Left renal pelvis (tissue), 4 donors: ENCODE measurements around the gene SCAMP3. TPM values are rescaled to one million over a fixed set of nuclear protein-coding genes. Genes with fewer than 3 reads are reported as not detected.
"Not testable (repeated sequence)": the region's sequence is repeated elsewhere in the genome, so short reads cannot be mapped to it uniquely, and the experiment has no call there.

Experiments
- DNase-seq, 4 donors: peaks; one replicate each; pipeline ENCODE4 v3.0.0-alpha.2; 2013; ENCODE audit warnings: low read depth in 4 of 4, low spot score in 3 of 4
- polyA plus RNA-seq, 4 donors: library from polyadenylated mRNA; unstranded; fragments of 120-200 nt; gene quantifications; one replicate each; pipeline ENCODE4 v1.2.1, GENCODE V29; 2013; ENCODE audit not compliant: insufficient read length in 4 of 4

Gene SCAMP3
- polyA plus RNA-seq = 10 to 100 TPM; 45.9 to 72.1 (median 58.9) TPM

DNA sequence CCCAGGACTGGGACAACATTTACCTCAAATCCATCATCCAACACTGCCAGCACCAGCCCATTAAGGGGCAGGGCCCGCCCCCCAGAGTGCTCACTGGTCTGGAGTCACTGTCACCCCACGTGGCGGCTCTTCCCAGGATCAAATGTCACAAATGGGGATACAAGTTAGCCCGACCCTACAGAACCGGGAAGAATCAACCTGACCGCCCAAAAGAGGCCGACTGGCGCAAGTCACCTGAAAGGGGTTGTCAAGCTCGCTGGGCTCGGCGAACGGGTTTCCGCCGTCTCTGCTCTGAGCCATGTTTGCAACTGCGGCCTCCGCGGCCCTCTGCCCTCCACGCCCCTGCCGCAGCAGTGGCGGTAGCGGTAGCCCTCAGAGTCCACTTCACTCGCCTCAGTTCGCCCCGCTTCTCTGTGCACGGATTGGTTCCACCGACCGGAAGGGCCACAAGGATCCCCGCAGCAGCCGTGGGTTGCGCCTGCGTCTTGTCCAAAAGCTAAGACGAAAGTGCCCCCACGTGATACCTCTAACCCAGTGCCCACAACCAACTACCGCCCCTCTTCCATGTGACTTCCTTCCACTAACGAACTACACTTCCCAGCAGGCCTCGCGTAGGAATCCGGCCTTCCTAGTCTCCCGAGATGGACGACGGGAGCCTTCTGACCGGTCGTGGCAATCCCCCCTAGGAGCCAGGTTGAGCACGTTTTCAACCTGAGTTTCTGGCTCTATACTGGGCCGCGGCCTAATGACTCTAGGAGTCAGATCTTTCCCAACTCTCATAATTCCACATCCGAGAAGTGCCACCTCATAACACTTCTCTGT, at the start of gene SCAMP3:
Gene SCAMP3 (minus strand): TSS at position 509 of the 822 bp plus-strand sequence. CDS start 209 bp downstream, at position 300.
- peak; percentile 92 to 98 (median 94) for DNase-seq

DNA sequence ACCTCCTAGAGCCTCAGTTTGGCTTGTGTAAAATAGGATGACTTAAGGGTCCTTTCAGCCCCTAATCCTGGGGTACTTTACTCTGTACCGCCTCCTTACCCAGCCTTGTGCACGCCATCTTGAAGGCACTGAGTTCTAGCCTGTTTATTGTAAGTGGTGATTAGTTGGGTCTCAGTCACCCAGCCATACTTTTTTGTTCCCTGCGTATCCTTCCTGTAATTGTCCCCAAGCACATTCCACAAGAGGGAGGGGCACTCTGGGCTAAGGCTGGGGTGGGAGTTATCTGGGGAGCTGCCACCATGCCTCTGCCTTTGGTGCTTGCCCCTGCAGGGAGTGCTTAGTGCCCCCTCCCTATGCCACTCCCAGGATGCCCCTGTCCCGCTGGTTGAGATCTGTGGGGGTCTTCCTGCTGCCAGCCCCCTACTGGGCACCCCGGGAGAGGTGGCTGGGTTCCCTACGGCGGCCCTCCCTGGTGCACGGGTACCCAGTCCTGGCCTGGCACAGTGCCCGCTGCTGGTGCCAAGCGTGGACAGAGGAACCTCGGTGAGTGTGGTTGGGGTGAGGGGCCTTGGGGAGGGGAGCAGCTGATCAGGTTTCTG, 47.4 kb upstream of the SCAMP3 start:
- no peak for DNase-seq

DNA sequence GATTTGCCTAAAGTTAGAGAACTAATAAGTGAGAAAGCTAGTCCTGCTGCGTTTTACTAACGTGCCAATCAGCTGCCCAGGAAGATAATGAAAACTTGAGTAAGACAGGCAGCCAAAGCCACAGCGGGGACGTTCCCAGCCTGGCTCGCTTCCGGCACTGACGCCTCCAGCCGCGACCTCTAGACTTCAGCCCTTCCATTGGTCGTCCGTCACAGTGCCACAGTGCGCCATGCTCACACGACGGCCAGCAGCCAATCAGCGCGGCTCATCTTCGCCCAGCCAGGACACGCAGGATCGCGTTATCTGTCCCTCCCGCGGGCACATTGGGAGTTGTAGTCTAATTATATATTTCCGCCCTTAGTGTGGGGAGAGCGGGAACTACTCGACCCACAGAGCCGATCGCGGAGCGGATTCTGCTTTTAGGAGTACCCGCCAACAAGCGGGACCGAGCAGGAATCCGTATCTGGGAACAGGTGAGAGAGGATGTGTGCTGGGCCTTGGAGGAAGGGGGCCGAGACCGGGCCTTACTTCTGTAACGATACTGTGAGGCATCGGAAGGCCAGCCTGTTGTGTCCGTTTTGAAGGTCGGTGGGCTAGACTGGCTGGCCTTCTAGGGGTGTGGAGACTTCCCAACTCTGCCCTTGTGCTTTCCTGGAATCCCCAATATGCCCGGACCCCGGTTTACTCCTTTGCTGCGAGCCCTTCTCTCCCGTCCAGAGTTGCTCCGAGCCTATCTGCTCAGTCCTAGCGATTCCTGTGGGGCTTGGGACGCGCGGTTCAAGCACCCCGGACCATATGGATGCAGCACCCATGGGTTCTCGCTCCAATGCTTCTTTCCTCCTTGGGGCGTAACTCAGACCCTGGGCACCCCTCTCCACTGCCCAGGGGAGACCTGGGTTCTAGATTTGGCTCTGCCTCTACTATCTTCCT, 46.6 kb upstream of the SCAMP3 start, which contains the start of gene FDPS:
Gene FDPS (plus strand): TSS at position 374 of the 930 bp plus-strand sequence. CDS start 924 bp downstream, outside the sequence.
- peak; percentile 93 to 98 (median 95) for DNase-seq

DNA sequence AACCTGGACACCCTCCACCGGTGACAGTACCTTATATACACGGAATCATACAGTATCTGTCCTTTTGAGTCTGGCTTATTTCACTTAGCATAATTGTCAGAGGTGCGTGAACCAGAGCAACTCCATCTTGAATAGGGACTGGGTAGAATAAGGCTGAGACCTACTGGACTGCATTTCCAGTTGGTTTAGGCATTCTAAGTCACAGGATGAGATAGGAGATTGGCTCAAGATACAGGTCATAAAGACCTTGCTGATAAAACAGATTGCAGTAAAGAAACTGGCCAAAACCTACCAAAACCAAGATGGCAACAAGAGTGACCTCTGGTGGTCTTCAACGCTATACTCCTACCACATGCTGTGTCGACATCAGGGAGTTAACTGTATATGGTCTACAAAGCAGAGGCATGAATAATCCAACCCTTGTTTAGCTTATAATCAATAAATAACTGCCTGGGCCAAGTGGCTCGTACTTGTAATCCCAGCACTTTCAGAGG, 45.1 kb upstream of the SCAMP3 start:
- DNase-seq = no peak

GRCh38 chr1:155305881-155306391, 43.8 kb upstream of the SCAMP3 start:
- no peak for DNase-seq

DNA sequence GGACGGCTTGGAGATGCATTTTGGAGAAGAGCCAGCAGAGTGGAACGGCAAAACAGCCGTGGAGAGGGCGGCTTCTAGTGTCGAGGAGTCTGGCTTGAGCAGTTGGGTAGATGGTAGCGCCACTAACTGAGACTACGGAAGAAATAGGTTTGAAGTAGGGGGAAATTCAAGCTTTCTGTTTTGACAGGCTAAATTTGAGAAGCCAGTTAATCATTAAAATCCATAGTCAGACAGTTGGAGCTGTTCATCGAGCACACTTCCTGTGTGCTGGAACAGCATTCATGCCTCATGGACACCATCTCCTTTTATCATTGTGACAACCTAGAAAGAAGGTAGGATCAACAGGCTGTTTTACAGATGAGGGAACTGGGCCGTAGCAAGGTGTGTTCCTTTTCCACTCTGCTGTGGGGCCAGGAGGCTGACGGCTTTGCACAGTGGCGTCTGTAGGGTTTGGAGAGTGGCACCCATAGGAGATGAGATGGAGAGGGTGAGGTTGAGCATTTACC, 42.5 kb upstream of the SCAMP3 start:
- DNase-seq = no peak

GRCh38 chr1:155301342-155301841, 39.2 kb upstream of the SCAMP3 start, which contains the start of gene PKLR:
TSS of gene PKLR (minus strand) at chr1:155301438. CDS start at chr1:155301395, 43 bp downstream.
- no peak for DNase-seq

GRCh38 chr1:155300553-155301329, 38.6 kb upstream of the SCAMP3 start:
- no peak for DNase-seq

DNA sequence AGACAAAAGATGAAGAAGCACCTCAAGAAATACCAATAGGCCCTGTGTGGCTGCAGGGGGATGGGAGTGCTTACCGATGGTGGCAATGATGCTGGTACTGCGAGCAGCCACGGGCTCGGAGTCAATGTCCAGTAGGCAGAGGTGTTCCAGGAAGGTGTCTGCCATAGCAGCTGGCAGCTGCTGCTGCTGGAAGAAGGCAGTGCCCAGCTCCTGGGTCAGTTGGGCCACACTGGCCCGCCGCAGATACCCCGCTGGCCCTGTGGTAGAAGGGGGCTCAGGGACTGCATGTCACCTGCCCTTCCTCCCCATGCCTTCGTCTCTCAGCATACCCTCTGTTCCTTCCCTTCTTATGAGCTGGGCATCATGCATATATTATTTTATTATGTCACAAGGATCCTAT, 37.9 kb upstream of the SCAMP3 start:
- no peak for DNase-seq

DNA sequence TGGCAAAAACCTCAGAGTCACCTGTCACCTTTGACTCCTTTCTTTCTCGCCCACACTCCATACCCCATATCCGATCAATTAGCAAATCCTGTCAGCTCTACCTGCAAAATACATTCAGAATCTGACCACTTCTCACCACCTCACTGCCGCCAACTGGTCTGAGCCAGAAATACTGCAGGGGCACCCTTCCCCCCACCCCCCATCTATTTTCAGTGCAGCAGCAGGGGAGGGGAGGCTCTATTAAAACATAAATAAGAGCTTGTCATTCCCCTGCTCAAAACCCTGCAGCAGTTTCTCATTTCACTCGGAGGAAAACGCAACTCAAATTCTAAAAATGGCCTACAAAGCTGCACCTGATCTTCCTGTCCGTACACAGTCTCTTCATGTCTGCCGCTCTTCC, 35.2 kb upstream of the SCAMP3 start:
- DNase-seq = no peak

DNA sequence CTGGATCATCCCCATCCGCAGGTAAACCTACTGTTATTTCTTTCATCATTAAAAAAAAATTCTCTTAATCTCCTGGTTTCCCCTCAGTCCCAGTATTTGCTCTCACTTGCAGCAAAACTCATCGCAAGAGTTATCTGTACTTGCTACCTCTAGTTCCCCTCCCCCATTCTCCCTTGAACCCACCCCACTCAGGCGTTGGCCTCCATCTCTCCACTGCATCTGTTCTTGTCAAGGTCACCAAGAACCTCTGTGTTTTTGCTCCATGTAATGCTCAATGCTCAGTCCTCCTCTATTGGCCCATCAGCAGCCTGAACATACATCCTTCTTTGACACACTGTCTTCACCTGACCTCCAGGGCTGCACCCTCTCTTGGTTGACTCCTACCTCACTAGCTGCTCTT, 34.5 kb upstream of the SCAMP3 start:
- no peak for DNase-seq

GRCh38 chr1:155295942-155296267, 33.7 kb upstream of the SCAMP3 start:
- no peak for DNase-seq

DNA sequence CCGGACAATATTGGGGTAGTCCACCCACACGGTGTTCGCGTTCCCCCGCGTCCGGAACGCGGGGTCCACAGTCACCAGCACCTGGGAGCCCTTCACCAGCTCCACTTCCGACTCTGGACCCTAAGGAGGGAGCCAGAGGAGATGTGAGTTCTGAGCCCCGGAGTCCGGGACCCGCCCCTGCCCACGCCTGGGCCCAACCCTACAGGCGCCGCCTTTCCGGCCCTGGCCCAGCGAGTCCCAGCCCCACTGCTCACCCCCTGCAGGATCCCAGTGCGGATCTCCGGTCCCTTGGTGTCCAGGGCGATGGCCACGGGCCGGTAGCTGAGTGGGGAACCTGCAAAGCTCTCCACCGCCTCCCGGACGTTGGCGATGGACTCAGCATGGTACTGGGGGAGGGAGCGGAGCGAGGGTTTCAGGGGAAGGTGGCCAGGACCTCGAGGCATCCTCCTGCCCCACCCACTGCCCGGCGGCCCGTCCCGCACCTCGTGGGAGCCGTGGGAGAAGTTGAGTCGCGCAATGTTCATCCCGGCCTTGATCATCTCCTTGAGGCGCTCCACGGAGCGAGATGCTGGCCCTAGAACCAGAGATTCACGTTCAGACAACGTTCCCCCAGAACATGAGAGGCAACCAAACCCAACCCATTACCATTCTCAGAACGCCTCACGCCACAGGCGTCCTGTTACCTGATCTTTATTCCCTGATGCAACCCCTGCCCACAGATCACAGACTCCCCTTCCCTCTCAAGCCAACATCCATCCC, 33.2 kb upstream of the SCAMP3 start:
- no peak for DNase-seq

- DNase-seq = no peak
Measured at GRCh38 chr1:155294520-155295182, 32.5 kb upstream of the SCAMP3 start.

GRCh38 chr1:155293086-155293749, 31.1 kb upstream of the SCAMP3 start:
- no peak for DNase-seq

DNA sequence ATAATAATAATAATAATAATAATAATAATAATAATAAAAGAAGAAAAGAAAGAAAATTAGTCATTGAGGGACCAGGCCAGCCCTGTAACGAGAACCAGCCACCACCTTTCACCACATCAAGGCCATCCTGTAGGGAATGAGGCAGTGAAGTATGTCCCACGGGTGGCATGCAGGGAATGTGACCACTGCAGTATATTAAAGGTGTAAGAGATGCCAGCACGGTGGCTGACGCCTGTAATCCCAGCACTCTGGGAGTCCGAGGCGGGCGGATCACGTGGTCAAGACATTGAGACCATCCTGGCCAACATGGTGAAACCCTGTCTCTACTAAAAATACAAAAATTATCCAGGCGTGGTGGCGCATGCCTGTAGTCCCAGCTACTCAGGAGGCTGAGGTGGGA, 28.8 kb upstream of the SCAMP3 start:
- DNase-seq = not testable (repeated sequence)

- no peak for DNase-seq
Measured at GRCh38 chr1:155287987-155288543, 25.9 kb upstream of the SCAMP3 start.
